Kidney (tissue), 14 donors: ENCODE measurements around the gene NFE2L2. TPM values are rescaled to one million over a fixed set of nuclear protein-coding genes. Genes with fewer than 3 reads are reported as not detected.

Experiments used
- DNase-seq, 5 donors: peaks; one replicate each; pipeline ENCODE4 v3.0.0-alpha.2; 2013 to 2020
- FAIRE-seq: peaks from 2 replicates; lab custom pipeline; 2012; peaks lifted over from hg19 to GRCh38; lab: Jason Lieb, UNC
- H3K27ac ChIP-seq, 2 donors: one replicate each; pipeline ENCODE4 v1.7.0; 2013; ENCODE audit warnings: low read depth in 2 of 2, low read length in 2 of 2, inconsistent platforms in 1 of 2
- H3K27me3 ChIP-seq: one replicate; pipeline ENCODE4 v1.7.1; 2013; ENCODE audit warnings: low read length, inconsistent platforms; ENCODE audit not compliant: control insufficient read depth, insufficient read depth
- H3K36me3 ChIP-seq, 3 donors: one replicate each; pipeline versions ENCODE4 v1.7.0 to v1.7.1; 2013; ENCODE audit warnings: low read length in 3 of 3, control low read depth in 1 of 3, inconsistent platforms in 1 of 3; ENCODE audit not compliant: insufficient read depth in 3 of 3, control insufficient read depth in 2 of 3
- H3K4me1 ChIP-seq, 3 donors: one replicate each; pipeline versions ENCODE4 v1.7.0 to v1.7.1; 2013; ENCODE audit warnings: low read length in 3 of 3, inconsistent platforms in 1 of 3, low read depth in 1 of 3; ENCODE audit not compliant: control insufficient read depth in 2 of 3, insufficient read depth in 2 of 3
- H3K4me3 ChIP-seq, 3 donors: one replicate each; pipeline versions ENCODE4 v1.7.0 to v1.8.1; 2013; ENCODE audit warnings: low read length in 3 of 3, control low read depth in 1 of 3, inconsistent platforms in 1 of 3
- H3K9ac ChIP-seq, 3 donors: one replicate each; pipeline versions ENCODE4 v1.7.0 to v1.7.1; 2013; ENCODE audit warnings: low read length in 3 of 3, control low read depth in 1 of 3, inconsistent platforms in 1 of 3
- H3K9me3 ChIP-seq, 3 donors: one replicate each; pipeline versions ENCODE4 v1.7.0 to v1.7.1; 2013; ENCODE audit warnings: low read length in 3 of 3, control low read depth in 1 of 3, inconsistent platforms in 1 of 3; ENCODE audit not compliant: control insufficient read depth in 2 of 3, insufficient read depth in 1 of 3
- CTCF ChIP-seq: IDR thresholded peaks from 3 replicates; pipeline ENCODE4 v1.5.1; 2012; ENCODE audit warnings: mild to moderate bottlenecking, moderate library complexity, borderline replicate concordance; ENCODE audit not compliant: insufficient read depth; ENCODE audit errors: extremely low read depth
- intact Hi-C: fragments of 100-400 bp; cut with DNase I; formaldehyde crosslinking; loops from one replicate; pipeline ENCODE4 v1.11.1; 2022
- microRNA-seq: library from miRNA; unstranded; fragments of <30 nt; microRNA quantifications from one replicate; pipeline ENCODE4 v1.2.0, GENCODE V29; 2020
- polyA plus RNA-seq: library from polyadenylated mRNA; stranded (reverse); fragments of 350-450 nt; fragmentation: Illumina TruSeq; extraction: RNeasy Lipid Tissue Mini Kit (QIAGEN cat#74804); gene quantifications from one replicate; pipeline ENCODE4 v1.2.3, GENCODE V29; 2014; ENCODE audit warnings: low read depth, low replicate concordance; ENCODE audit not compliant: insufficient read depth
- total RNA-seq: library from RNA; stranded (reverse); fragmentation: NEBNext Ultra II Directional; extraction: Animal tissue kit (Norgen Biotek cat#: 25700); gene quantifications from one replicate; pipeline ENCODE4 v1.2.1, GENCODE V29; 2021
- donor health status: control.
- donor health status: control.
- donor health status: control.
- donor health status: control.
- donor health status: control.
- donor health status: DM: yes; HTN: yes; CAD: no.
- donor health status: Normal renal cell carcinoma (clear cell type).

Gene NFE2L2
- total and polyA plus RNA-seq, 2 donors from 2014 or later, result 105 to 149 TPM

DNA sequence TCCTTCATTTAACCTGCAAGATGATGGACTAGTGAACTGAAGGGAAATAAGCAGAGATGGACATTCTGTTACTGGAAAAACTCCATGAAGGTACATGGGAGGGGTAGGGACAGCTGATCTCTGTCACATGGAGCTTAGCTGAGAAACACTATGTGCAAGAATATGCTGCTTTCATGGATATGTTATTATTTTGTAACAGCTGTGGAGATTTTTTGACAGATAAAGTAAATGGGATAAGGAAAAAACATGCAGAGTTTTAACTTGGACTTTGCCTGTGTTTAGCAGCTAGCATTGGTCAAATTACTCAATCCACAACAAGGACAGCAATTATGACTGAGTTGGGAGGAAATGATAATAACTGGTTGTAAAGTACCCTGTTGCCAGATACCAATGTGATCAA is 80.7 kb downstream of the NFE2L2 start:
- Histone ChIP-seq H3K27me3 (no peaks in the 10 kb centered on the region), H3K4me1 (no peaks in the 10 kb centered on the region), H3K9me3 (no peaks in the 10 kb centered on the region), H3K4me3 (no peak overlapping the region), H3K36me3 (no peaks in the 10 kb centered on the region), H3K9ac (no peak overlapping the region), H3K27ac (no peak overlapping the region)
- FAIRE-seq (no peak), DNase-seq (no peak)
- intact Hi-C loops, result no loop called here
- no peak for TF ChIP-seq CTCF

Small RNA genes within 50 kb of the gene (microRNA-seq; reads per million reads assigned to microRNA genes)
- gene MIR3128 (not detected), gene MIR6512 (1.0 reads per million)

Other genes starting within 250 kb of the NFE2L2 start
- 173 TPM for gene HNRNPA3, start 51.9 kb downstream of the NFE2L2 start, total RNA-seq
- 156 TPM for gene HNRNPA3, start 51.9 kb downstream of the NFE2L2 start, polyA plus RNA-seq
- gene AGPS, start 128.0 kb upstream of the NFE2L2 start, total RNA-seq, result 45.7 TPM
- gene AGPS, start 128.0 kb upstream of the NFE2L2 start, polyA plus RNA-seq, result 7.9 TPM